ENCODE results near the gene BMPR1A. TPM values are rescaled to one million over a fixed set of nuclear protein-coding genes. Genes with fewer than 3 reads are reported as not detected.

The BMPR1A gene
- total and polyA plus RNA-seq, 2 of the 13 experiments (the other 11 are each of a cell fraction or from before 2014, with no cell fraction given), result 17.8 to 44.2 TPM

- TF ChIP-seq IKZF4 (CRISPR knock-in tag; IDR thresholded peaks at IDR 0.05; ENCODE audit: borderline replicate concordance, low read depth, not compliant biosample characterization) (no peak), ZNF12 (CRISPR knock-in tag; IDR thresholded peaks at IDR 0.05) (no peak), NFYC (CRISPR knock-in tag; IDR thresholded peaks at IDR 0.05) (no peak; the same call in 1 of the 2 replicates), NFAT5 (CRISPR knock-in tag; IDR thresholded peaks at IDR 0.05) (no peak), TCF7L2 (IDR thresholded peaks at IDR 0.05; ENCODE audit: low read depth, low read length) (no peak), DPF2 (CRISPR knock-in tag; IDR thresholded peaks at IDR 0.05; ENCODE audit: borderline replicate concordance, low read depth) (peak; percentile 73; the same call in 1 of the 2 replicates), ZSCAN22 (CRISPR knock-in tag; IDR thresholded peaks at IDR 0.05) (no peak), CSRNP2 (CRISPR knock-in tag; conservative IDR thresholded peaks at IDR 0.05; ENCODE audit: low read depth) (no peak), RARG (CRISPR knock-in tag; IDR thresholded peaks at IDR 0.05; ENCODE audit: low read depth) (no peak), CEBPZ (IDR thresholded peaks at IDR 0.05; ENCODE audit: low read length) (no peak), SETDB1 (CRISPR knock-in tag; IDR thresholded peaks at IDR 0.05; ENCODE audit: borderline replicate concordance) (no peak), EHMT2 (IDR thresholded peaks at IDR 0.05; ENCODE audit: borderline replicate concordance, low read depth, low read length) (no peak), NFYB (CRISPR knock-in tag; IDR thresholded peaks at IDR 0.05) (no peak), PHB2 (IDR thresholded peaks at IDR 0.05; ENCODE audit: partially characterized antibody) (no peak), HNRNPUL1 (IDR thresholded peaks at IDR 0.05; ENCODE audit: low read depth, low read length) (no peak), CEBPG (CRISPR knock-in tag; IDR thresholded peaks at IDR 0.05) (peak; percentile 59), NBN (conservative IDR thresholded peaks at IDR 0.05) (no peak), MTA1 (CRISPR knock-in tag; IDR thresholded peaks at IDR 0.05; ENCODE audit: borderline replicate concordance) (no peak), ZMAT3 (CRISPR knock-in tag; conservative IDR thresholded peaks at IDR 0.05) (no peak; the same call in 1 of the 2 replicates), TSC22D2 (CRISPR knock-in tag; IDR thresholded peaks at IDR 0.05; ENCODE audit: borderline replicate concordance) (no peak)
Measured at GRCh38 chr10:86775056-86775869, 18.8 kb downstream of the BMPR1A start (continued).

Measured in HepG2 (cell line).